Osteocyte (in vitro differentiated cells): ENCODE data around the gene RBMX2. TPM values are rescaled to one million over a fixed set of nuclear protein-coding genes. Genes with fewer than 3 reads are reported as not detected.
A peak's percentile ranks its signal among the peaks of the same experiment; 100 is the strongest.

Experiments used
- DNase-seq: peaks from one replicate; pipeline ENCODE4 v3.0.0; 2021; ENCODE audit warnings: mixed read lengths; ENCODE audit not compliant: unreplicated experiment; ENCODE audit errors: extremely low spot score
- H3K27ac Mint-ChIP-seq: one replicate; pipeline ENCODE4 v1.8.0; 2021; ENCODE audit warnings: mild to moderate bottlenecking, mixed read lengths; ENCODE audit not compliant: unreplicated experiment
- H3K27me3 Mint-ChIP-seq: one replicate; pipeline ENCODE4 v1.8.0; 2021; ENCODE audit warnings: mixed read lengths; ENCODE audit not compliant: unreplicated experiment
- H3K36me3 Mint-ChIP-seq: one replicate; pipeline ENCODE4 v1.8.0; 2021; ENCODE audit warnings: mixed read lengths; ENCODE audit not compliant: unreplicated experiment
- H3K4me1 Mint-ChIP-seq: one replicate; pipeline ENCODE4 v1.8.0; 2021; ENCODE audit warnings: mixed read lengths; ENCODE audit not compliant: unreplicated experiment
- H3K4me3 Mint-ChIP-seq: one replicate; pipeline ENCODE4 v1.8.0; 2021; ENCODE audit warnings: mild to moderate bottlenecking, moderate library complexity, mixed read lengths; ENCODE audit not compliant: unreplicated experiment
- H3K9me3 Mint-ChIP-seq: one replicate; pipeline ENCODE4 v1.8.0; 2021; ENCODE audit warnings: mixed read lengths; ENCODE audit not compliant: unreplicated experiment
- total RNA-seq: library from RNA; stranded (reverse); gene quantifications from 2 replicates; pipeline ENCODE4 v1.2.1, GENCODE V29; 2021
- TF ChIP-seq, protein P1 (sequence below): fragments of 200-600 bp; sonication (generic); IDR thresholded peaks from 2 replicates; pipeline ENCODE4 v1.5.0; 2021; ENCODE audit warnings: antibody characterized with exemption, mild to moderate bottlenecking, moderate library complexity

The RBMX2 gene
- total RNA-seq, 1 donor from 2014 or later: 20.2 TPM

DNA sequence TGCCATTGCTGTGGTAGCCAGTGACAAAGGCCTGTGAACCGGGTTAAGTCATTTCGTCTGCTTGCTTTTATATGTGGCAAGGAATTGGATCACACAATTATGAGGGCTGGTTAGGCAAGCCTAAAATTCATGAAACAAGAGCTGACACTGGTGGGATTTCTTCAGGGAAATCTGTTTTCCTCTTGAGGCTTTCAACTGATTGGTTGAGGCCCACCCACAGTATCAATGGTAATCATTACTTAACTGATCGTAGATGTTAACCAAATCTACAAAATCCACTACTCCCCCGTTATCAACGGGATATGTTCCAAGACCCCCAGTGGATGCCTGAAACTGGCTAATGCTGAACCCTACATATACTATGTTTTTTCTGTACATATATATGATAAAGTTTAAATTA lies 13.0 kb downstream of the RBMX2 start:
- H3K27me3 Mint-ChIP-seq: no peaks in the 10 kb centered on the region
- TF ChIP-seq, protein P1, sequence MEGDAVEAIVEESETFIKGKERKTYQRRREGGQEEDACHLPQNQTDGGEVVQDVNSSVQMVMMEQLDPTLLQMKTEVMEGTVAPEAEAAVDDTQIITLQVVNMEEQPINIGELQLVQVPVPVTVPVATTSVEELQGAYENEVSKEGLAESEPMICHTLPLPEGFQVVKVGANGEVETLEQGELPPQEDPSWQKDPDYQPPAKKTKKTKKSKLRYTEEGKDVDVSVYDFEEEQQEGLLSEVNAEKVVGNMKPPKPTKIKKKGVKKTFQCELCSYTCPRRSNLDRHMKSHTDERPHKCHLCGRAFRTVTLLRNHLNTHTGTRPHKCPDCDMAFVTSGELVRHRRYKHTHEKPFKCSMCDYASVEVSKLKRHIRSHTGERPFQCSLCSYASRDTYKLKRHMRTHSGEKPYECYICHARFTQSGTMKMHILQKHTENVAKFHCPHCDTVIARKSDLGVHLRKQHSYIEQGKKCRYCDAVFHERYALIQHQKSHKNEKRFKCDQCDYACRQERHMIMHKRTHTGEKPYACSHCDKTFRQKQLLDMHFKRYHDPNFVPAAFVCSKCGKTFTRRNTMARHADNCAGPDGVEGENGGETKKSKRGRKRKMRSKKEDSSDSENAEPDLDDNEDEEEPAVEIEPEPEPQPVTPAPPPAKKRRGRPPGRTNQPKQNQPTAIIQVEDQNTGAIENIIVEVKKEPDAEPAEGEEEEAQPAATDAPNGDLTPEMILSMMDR: no peak
- H3K4me1 Mint-ChIP-seq: no peaks in the 10 kb centered on the region
- H3K9me3 Mint-ChIP-seq: no peaks in the 10 kb centered on the region
- H3K4me3 Mint-ChIP-seq: no peak overlapping the region
- no peak overlapping the region for H3K27ac Mint-ChIP-seq
- peaks cover 10% of the 10 kb centered on the region for H3K36me3 Mint-ChIP-seq
- no peak for DNase-seq

DNA sequence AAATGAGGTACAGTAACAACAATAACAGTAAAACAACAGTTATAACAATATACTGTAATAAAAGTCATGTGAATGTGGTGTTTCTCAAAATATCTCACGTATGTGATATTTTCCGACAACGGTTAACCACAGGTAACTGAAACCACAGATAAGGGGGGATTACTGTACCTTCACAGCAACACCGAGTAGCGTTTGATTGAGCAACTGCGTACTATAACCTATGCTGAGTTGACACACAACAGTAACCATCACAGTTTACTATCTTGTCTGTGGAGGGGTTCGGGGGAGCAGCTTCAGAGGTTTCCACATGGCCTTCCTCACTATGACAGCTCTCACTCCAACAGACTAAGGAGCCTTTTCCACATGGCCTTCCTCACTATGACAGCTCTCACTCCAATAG lies 13.4 kb downstream of the RBMX2 start:
- H3K27me3 Mint-ChIP-seq: no peaks in the 10 kb centered on the region
- DNase-seq: no peak
- H3K36me3 Mint-ChIP-seq: peaks cover 10% of the 10 kb centered on the region
- no peaks in the 10 kb centered on the region for H3K4me1 Mint-ChIP-seq
- no peak overlapping the region for H3K4me3 Mint-ChIP-seq
- H3K27ac Mint-ChIP-seq: no peak overlapping the region
- TF ChIP-seq, protein P1: no peak
- no peaks in the 10 kb centered on the region for H3K9me3 Mint-ChIP-seq

DNA sequence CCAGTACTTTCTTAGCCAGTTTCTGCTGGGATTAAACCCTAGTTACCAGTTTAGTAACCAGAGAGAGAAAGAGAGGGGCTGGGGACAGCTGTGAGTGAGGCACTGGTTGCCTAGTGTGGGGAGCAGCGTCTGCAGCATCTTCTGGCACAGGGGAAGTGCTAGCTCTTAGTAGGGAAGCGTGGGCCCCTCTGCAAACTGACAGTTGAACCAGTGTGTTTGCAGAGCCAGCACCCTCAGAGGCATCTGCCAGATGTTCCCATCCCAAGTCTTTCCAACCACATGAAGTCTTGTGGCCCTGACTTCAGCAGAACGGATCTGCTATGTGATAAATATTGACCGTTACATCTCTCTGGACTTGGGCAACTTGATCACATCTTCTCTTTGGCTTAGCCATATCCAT lies 15.0 kb downstream of the RBMX2 start:
- Mint-ChIP-seq H3K4me3 (no peak overlapping the region), H3K27me3 (no peaks in the 10 kb centered on the region), H3K9me3 (no peaks in the 10 kb centered on the region), H3K4me1 (no peaks in the 10 kb centered on the region), H3K27ac (no peak overlapping the region), H3K36me3 (peaks cover 10% of the 10 kb centered on the region)
- peak; percentile 57 for DNase-seq
- TF ChIP-seq, protein P1: no peak

DNA sequence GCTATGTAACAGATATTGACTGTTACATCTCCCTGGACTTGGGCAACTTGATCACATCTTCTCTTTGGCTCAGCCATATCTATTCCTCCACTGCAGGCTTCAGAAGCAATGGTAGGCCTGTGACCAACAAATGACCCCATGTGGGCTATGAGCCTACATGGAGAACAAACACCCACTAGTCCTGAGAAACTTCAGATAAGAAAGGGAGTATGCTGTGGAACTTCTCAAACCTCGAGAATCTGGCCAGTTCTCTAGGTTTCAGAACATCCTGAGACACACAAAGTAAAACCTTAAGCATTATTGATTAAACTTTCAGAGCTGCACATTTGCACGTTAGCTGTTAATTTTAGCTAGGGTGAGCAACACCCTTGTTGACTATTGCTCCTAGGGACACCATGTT lies 16.3 kb downstream of the RBMX2 start:
- peaks cover 7% of the 10 kb centered on the region for H3K36me3 Mint-ChIP-seq
- TF ChIP-seq, protein P1: no peak
- no peaks in the 10 kb centered on the region for H3K4me1 Mint-ChIP-seq

GRCh38 chrX:130418740-130419139 lies 17.0 kb downstream of the RBMX2 start:
- H3K36me3 Mint-ChIP-seq: peaks cover 7% of the 10 kb centered on the region
- no peaks in the 10 kb centered on the region for H3K4me1 Mint-ChIP-seq
- H3K9me3 Mint-ChIP-seq: no peaks in the 10 kb centered on the region
- TF ChIP-seq, protein P1: no peak
- no peak overlapping the region for H3K4me3 Mint-ChIP-seq
- no peak for DNase-seq
- peaks cover 2% of the 10 kb centered on the region for H3K27me3 Mint-ChIP-seq
- no peak overlapping the region for H3K27ac Mint-ChIP-seq

More for the DNA sequence above, 16.3 kb downstream of the RBMX2 start:
- DNase-seq: no peak
- H3K4me3 Mint-ChIP-seq: no peak overlapping the region
- no peaks in the 10 kb centered on the region for H3K9me3 Mint-ChIP-seq
- H3K27ac Mint-ChIP-seq: no peak overlapping the region
- H3K27me3 Mint-ChIP-seq: peaks cover 2% of the 10 kb centered on the region
